IMR-90 (cell line): ENCODE measurements around the gene DOCK9. TPM values are rescaled to one million over a fixed set of nuclear protein-coding genes. Genes with fewer than 3 reads are reported as not detected.

Experiments used
- ATAC-seq: fragments of 200-7000 bp; cut with Tn5 transposase; 2 replicates; pipeline ENCODE4 v1.9.1; 2020; ENCODE audit warnings: low read depth, mild to moderate bottlenecking, moderate library complexity
- BruUV-seq: library from RNA; stranded (reverse); fragments of 400-500 nt; replicated peaks from 2 replicates; lab custom pipeline; 2021; lab: Mats Ljungman, UMichigan
- CTCF ChIA-PET: fragments of 300-600 bp; formaldehyde crosslinking; extraction: SDS; loops from one replicate; lab custom pipeline; 2021; ENCODE audit warnings: antibody characterized with exemption; lab: Yijun Ruan, JAX
- POLR2A ChIA-PET: fragments of 300-600 bp; sonication (Branson Sonifier 250); formaldehyde crosslinking; loops from one replicate; lab custom pipeline; 2022; ENCODE audit warnings: antibody characterized with exemption; ENCODE audit not compliant: unreplicated experiment; lab: Charles Lee
- DNase-seq: peaks from one replicate; pipeline ENCODE4 v3.0.0; 2013
- H2AFZ ChIP-seq: replicated peaks from 2 replicates; pipeline ENCODE3; 2013; ENCODE audit warnings: low read length, mild to moderate bottlenecking; ENCODE audit not compliant: poor library complexity
- H2AK5ac ChIP-seq: 2 replicates; pipeline ENCODE4 v1.6.1; 2013; ENCODE audit warnings: low read depth, low read length, inconsistent platforms
- H2AK9ac ChIP-seq: replicated peaks from 2 replicates; pipeline ENCODE3; 2013; ENCODE audit warnings: mild to moderate bottlenecking, low read depth, low read length, moderate library complexity; ENCODE audit not compliant: poor library complexity
- H2BK120ac ChIP-seq: 2 replicates; pipeline ENCODE4 v1.6.1; 2013; ENCODE audit warnings: low read depth, low read length, inconsistent platforms
- H2BK15ac ChIP-seq: 3 replicates; pipeline ENCODE4 v1.6.1; 2013; ENCODE audit warnings: low read depth, low read length, inconsistent platforms
- H2BK20ac ChIP-seq: 2 replicates; pipeline ENCODE4 v1.6.1; 2013; ENCODE audit warnings: low read depth, mild to moderate bottlenecking, inconsistent platforms, low read length, moderate library complexity
- H2BK5ac ChIP-seq: 2 replicates; pipeline ENCODE4 v1.6.1; 2013; ENCODE audit warnings: mild to moderate bottlenecking, low read depth, low read length, inconsistent platforms; ENCODE audit not compliant: poor library complexity, severe bottlenecking
- H3K14ac ChIP-seq: replicated peaks from 2 replicates; pipeline ENCODE4 v1.6.1; 2013; ENCODE audit warnings: low read depth, low read length, inconsistent platforms
- H3K18ac ChIP-seq: 2 replicates; pipeline ENCODE4 v1.6.1; 2013; ENCODE audit warnings: low read depth, low read length, control low read depth
- H3K23ac ChIP-seq: 2 replicates; pipeline ENCODE4 v1.6.1; 2013; ENCODE audit warnings: low read depth, low read length, inconsistent platforms
- H3K27ac ChIP-seq: 2 replicates; pipeline ENCODE4 v1.5.1; 2013; ENCODE audit warnings: mild to moderate bottlenecking, control low read depth, low read length; ENCODE audit not compliant: insufficient read depth
- H3K27me3 ChIP-seq: 2 replicates; pipeline ENCODE4 v1.6.1; 2013; ENCODE audit warnings: low read length; ENCODE audit not compliant: control insufficient read depth, insufficient read depth
- H3K36me3 ChIP-seq: 2 replicates; pipeline ENCODE4 v1.6.1; 2013; ENCODE audit warnings: low read length, mixed read lengths; ENCODE audit not compliant: control insufficient read depth, insufficient read depth
- H3K4ac ChIP-seq: 2 replicates; pipeline ENCODE4 v1.6.1; 2013; ENCODE audit warnings: low read depth, low read length, inconsistent platforms
- H3K4me1 ChIP-seq: 2 replicates; pipeline ENCODE4 v1.6.1; 2013; ENCODE audit warnings: low read length, mixed read lengths; ENCODE audit not compliant: control insufficient read depth, insufficient read depth
- H3K4me2 ChIP-seq: 2 replicates; pipeline ENCODE4 v1.6.1; 2013; ENCODE audit warnings: low read depth, mild to moderate bottlenecking, control low read depth, low read length, moderate library complexity
- H3K4me3 ChIP-seq: 2 replicates; pipeline ENCODE4 v1.5.1; 2013; ENCODE audit warnings: low read depth, mild to moderate bottlenecking, control low read depth, low read length, moderate library complexity; ENCODE audit not compliant: insufficient read depth
- H3K56ac ChIP-seq: 2 replicates; pipeline ENCODE4 v1.6.1; 2013; ENCODE audit warnings: low read length, inconsistent platforms; ENCODE audit not compliant: insufficient read depth; ENCODE audit errors: extremely low read depth
- H3K79me1 ChIP-seq, 2 experiments: 2 replicates each; pipeline ENCODE4 v1.6.1; 2013; ENCODE audit warnings: low read length in 2 of 2, inconsistent platforms in 1 of 2, low read depth in 1 of 2
- H3K9ac ChIP-seq: 2 replicates; pipeline ENCODE4 v1.6.1; 2013; ENCODE audit warnings: low read depth, low read length, control low read depth
- H3K9me1 ChIP-seq: 2 replicates; pipeline ENCODE4 v1.6.1; 2013; ENCODE audit warnings: low read length, inconsistent platforms; ENCODE audit not compliant: insufficient read depth
- H3K9me3 ChIP-seq: 2 replicates; pipeline ENCODE4 v1.6.1; 2013; ENCODE audit warnings: low read length; ENCODE audit not compliant: control insufficient read depth, insufficient read depth
- H4K20me1 ChIP-seq: 2 replicates; pipeline ENCODE4 v1.6.1; 2013; ENCODE audit warnings: low read length, inconsistent platforms; ENCODE audit not compliant: insufficient read depth
- H4K5ac ChIP-seq: 2 replicates; pipeline ENCODE4 v1.6.1; 2013; ENCODE audit warnings: mild to moderate bottlenecking, low read depth, low read length, control low read depth
- H4K8ac ChIP-seq, 2 experiments: 2 replicates each; pipeline ENCODE4 v1.6.1; 2013; ENCODE audit warnings: low read depth in 2 of 2, low read length in 2 of 2, control low read depth in 1 of 2, inconsistent platforms in 1 of 2
- H4K91ac ChIP-seq: 2 replicates; pipeline ENCODE4 v1.6.1; 2013; ENCODE audit warnings: low read depth, low read length, inconsistent platforms; ENCODE audit not compliant: insufficient read depth
- CEBPB ChIP-seq: IDR thresholded peaks from 2 replicates; pipeline ENCODE4 v1.6.1; 2012; ENCODE audit warnings: low read depth, low read length, improper control_type of control experiment
- CTCF ChIP-seq: conservative IDR thresholded peaks from 2 replicates; pipeline ENCODE4 v1.5.1; 2012; ENCODE audit warnings: mild to moderate bottlenecking, low read depth, low read length, improper control_type of control experiment
- ELK1 ChIP-seq: fragments of 150-350 bp; IDR thresholded peaks from 2 replicates; pipeline ENCODE4 v1.6.1; 2016; ENCODE audit warnings: low read depth, mild to moderate bottlenecking, low read length, moderate library complexity, borderline replicate concordance
- MAFK ChIP-seq: IDR thresholded peaks from 2 replicates; pipeline ENCODE4 v1.6.1; 2012; ENCODE audit warnings: low read depth, low read length, improper control_type of control experiment
- RAD21 ChIP-seq: IDR thresholded peaks from 2 replicates; pipeline ENCODE4 v1.6.1; 2012; ENCODE audit warnings: low read length, improper control_type of control experiment
- RFX5 ChIP-seq: IDR thresholded peaks from 2 replicates; pipeline ENCODE4 v1.8.0; 2012; ENCODE audit warnings: low read depth, mild to moderate bottlenecking, low read length, moderate library complexity
- USF2 ChIP-seq: fragments of 150-350 bp; IDR thresholded peaks from 2 replicates; pipeline ENCODE4 v1.6.1; 2017; ENCODE audit warnings: mild to moderate bottlenecking, antibody characterized with exemption, low read length, low read depth
- WGBS, 2 experiments: methylation state at CpG; one replicate each; pipeline versions ENCODE4 v1.1.5 to v1.1.7; 2013; ENCODE audit warnings: missing lambda C conversion rate in 2 of 2; ENCODE audit not compliant: insufficient read length in 1 of 2; ENCODE audit errors: extremely low coverage in 2 of 2; 5-methylcytosine and 5-hydroxymethylcytosine counted together
- dilution Hi-C: fragments of 300-500 bp; cut with HindIII; formaldehyde crosslinking; loops from one replicate; pipeline ENCODE4 v1.14.3; 2018; ENCODE audit warnings: low sequenced_read_pairs; ENCODE audit not compliant: unreplicated experiment
- in situ Hi-C: fragments of 300-500 bp; cut with MboI; formaldehyde crosslinking; loops from 3 replicates; pipeline ENCODE4 v1.14.3; 2019; ENCODE audit warnings: low sequenced_read_pairs, inconsistent platforms, mixed read lengths
- intact Hi-C: fragments of 100-400 bp; cut with micrococcal nuclease; formaldehyde crosslinking; loops from 2 replicates; pipeline ENCODE4 v1.10.0; 2022
- polyA plus RNA-seq, 3 experiments: library from polyadenylated mRNA; depleted of rRNA; stranded (reverse); fragments of >200 nt; gene quantifications; 2 replicates each; pipeline ENCODE4 v1.2.3, GENCODE V29; 2012; ENCODE audit warnings: low replicate concordance in 1 of 3
- total RNA-seq: library from RNA; depleted of rRNA; stranded (reverse); fragments of >200 nt; gene quantifications from 2 replicates; pipeline ENCODE4 v1.2.3, GENCODE V29; 2012

The DOCK9 gene
- total and polyA plus RNA-seq, 2 of the 4 experiments (the other 2 are of a cell fraction) = 4.8 to 7.2 TPM

GRCh38 chr13:98918771-98919170 is 59.1 kb downstream of the DOCK9 start:
- Histone ChIP-seq H2BK120ac (no peak overlapping the region), H2AFZ (no peak overlapping the region), H2BK15ac (no peak overlapping the region), H3K9me1 (peaks cover 13% of the 10 kb centered on the region; the same call in 1 of the 2 replicates), H2BK5ac (no peak overlapping the region), H4K5ac (no peak overlapping the region), H3K79me1 (no peaks in the 10 kb centered on the region), H2AK9ac (no peak overlapping the region), H3K56ac (no peak overlapping the region), H3K23ac (no peak overlapping the region), H4K91ac (no peak overlapping the region), H2AK5ac (no peak overlapping the region), H3K4me3 (no peak overlapping the region), H3K9me3 (no peaks in the 10 kb centered on the region), H3K4me1 (no peaks in the 10 kb centered on the region), H4K20me1 (no peaks in the 10 kb centered on the region), H3K4me2 (no peak overlapping the region), H3K14ac (no peak overlapping the region), H3K4ac (no peak overlapping the region), H3K18ac (no peak overlapping the region), H3K27me3 (no peaks in the 10 kb centered on the region), H3K36me3 (no peaks in the 10 kb centered on the region), H3K27ac (no peak overlapping the region), H2BK20ac (no peak overlapping the region), H4K8ac (no peak overlapping the region), H3K9ac (no peak overlapping the region)
- DNase-seq (no peak), ATAC-seq (no peak)
- WGBS, 2 experiments = 60% methylated on average over 1 of the region's 4 CpGs; no CpG with 5 or more reads in 1 of the 2 experiments
- TF ChIP-seq MAFK = no peak
- TF ChIP-seq RFX5 = no peak
- TF ChIP-seq RAD21 = no peak
- no peak for TF ChIP-seq CEBPB
- TF ChIP-seq ELK1 = no peak
- no peak for TF ChIP-seq CTCF
- no peak for TF ChIP-seq USF2
- ChIA-PET POLR2A (interaction anchor here (0.9 kb wide), 1 partner anchor 28 kb away, joined by 3 read pairs; no protein-coding TSS in a partner anchor), CTCF (no interaction called here)
- in situ Hi-C loops = no loop called here
- no TSS peak for BruUV-seq
- dilution Hi-C loops = no loop called here
- intact Hi-C loops = no loop called here
